Calu3 (cell line): ENCODE data around the gene EIF1. TPM values are rescaled to one million over a fixed set of nuclear protein-coding genes. Genes with fewer than 3 reads are reported as not detected.
"Not testable (repeated sequence)": the region's sequence is repeated elsewhere in the genome, so short reads cannot be mapped to it uniquely, and the experiment has no call there.

Source experiments
- BruUV-seq: library from RNA; stranded (reverse); fragments of 400-500 nt; replicated peaks from 2 replicates; lab custom pipeline; 2021; lab: Mats Ljungman, UMichigan
- CTCF ChIA-PET: fragments of 300-600 bp; sonication (Branson Sonifier 250); formaldehyde crosslinking; loops from one replicate; lab custom pipeline; 2022; ENCODE audit warnings: antibody characterized with exemption; lab: Charles Lee
- DNase-seq: peaks from one replicate; pipeline ENCODE4 v3.0.0; 2022
- H3K27ac Mint-ChIP-seq: one replicate; pipeline ENCODE4 v1.8.0; 2022; ENCODE audit warnings: mixed read lengths; ENCODE audit not compliant: unreplicated experiment
- H3K27me3 Mint-ChIP-seq: one replicate; pipeline ENCODE4 v1.8.0; 2022; ENCODE audit warnings: mixed read lengths; ENCODE audit not compliant: unreplicated experiment
- H3K36me3 Mint-ChIP-seq: one replicate; pipeline ENCODE4 v1.8.0; 2022; ENCODE audit warnings: mild to moderate bottlenecking, moderate library complexity, mixed read lengths; ENCODE audit not compliant: insufficient read depth, unreplicated experiment
- H3K4me1 Mint-ChIP-seq: one replicate; pipeline ENCODE4 v1.8.0; 2022; ENCODE audit warnings: mild to moderate bottlenecking, low read depth, mixed read lengths; ENCODE audit not compliant: unreplicated experiment
- H3K4me3 Mint-ChIP-seq: one replicate; pipeline ENCODE4 v1.8.0; 2022; ENCODE audit warnings: mild to moderate bottlenecking, low read depth, moderate library complexity, mixed read lengths; ENCODE audit not compliant: unreplicated experiment
- H3K9me3 Mint-ChIP-seq: one replicate; pipeline ENCODE4 v1.8.0; 2022; ENCODE audit warnings: low read depth, mixed read lengths; ENCODE audit not compliant: unreplicated experiment
- CTCF ChIP-seq: fragments of 200-600 bp; IDR thresholded peaks from one replicate; pipeline ENCODE4 v1.8.0; 2022; ENCODE audit warnings: antibody characterized with exemption; ENCODE audit not compliant: unreplicated experiment
- intact Hi-C: fragments of 100-400 bp; cut with micrococcal nuclease; formaldehyde crosslinking; loops from one replicate; pipeline ENCODE4 v1.10.0; 2022; ENCODE audit not compliant: unreplicated experiment
- total RNA-seq: library from RNA; stranded (reverse); gene quantifications from 2 replicates; pipeline ENCODE4 v1.2.3, GENCODE V29; 2022

Gene EIF1
- total RNA-seq, 1 experiment from 2014 or later = 937 TPM

GRCh38 chr17:41682631-41683030 is 6.1 kb upstream of the EIF1 start:
- CTCF ChIA-PET = interaction anchor here (1.4 kb wide), 1 partner anchor 17 kb away, joined by 3 read pairs; no protein-coding TSS in a partner anchor
- intact Hi-C loops = no loop called here
- Mint-ChIP-seq H3K4me1 (peaks cover 32% of the 10 kb centered on the region), H3K36me3 (peaks cover 15% of the 10 kb centered on the region), H3K9me3 (peaks cover 2% of the 10 kb centered on the region), H3K4me3 (no peak overlapping the region), H3K27me3 (no peaks in the 10 kb centered on the region), H3K27ac (no peak overlapping the region)
- BruUV-seq = no TSS peak
- no peak for DNase-seq
- no peak for TF ChIP-seq CTCF

GRCh38 chr17:41683441-41684007 is 5.2 kb upstream of the EIF1 start:
- Mint-ChIP-seq H3K27ac (no peak overlapping the region), H3K36me3 (peaks cover 18% of the 10 kb centered on the region), H3K9me3 (peaks cover 2% of the 10 kb centered on the region), H3K27me3 (no peaks in the 10 kb centered on the region), H3K4me1 (peaks cover 30% of the 10 kb centered on the region), H3K4me3 (no peak overlapping the region)
- no peak for TF ChIP-seq CTCF
- BruUV-seq = no TSS peak
- intact Hi-C loops = no loop called here
- DNase-seq = no peak
- CTCF ChIA-PET = no interaction called here

GRCh38 chr17:41684035-41684434 is 4.7 kb upstream of the EIF1 start:
- intact Hi-C loops = no loop called here
- Mint-ChIP-seq H3K36me3 (peaks cover 18% of the 10 kb centered on the region), H3K27ac (no peak overlapping the region), H3K9me3 (peaks cover 2% of the 10 kb centered on the region), H3K4me3 (no peak overlapping the region), H3K27me3 (no peaks in the 10 kb centered on the region), H3K4me1 (peaks cover 25% of the 10 kb centered on the region)
- no TSS peak for BruUV-seq
- CTCF ChIA-PET = no interaction called here
- DNase-seq = no peak
- no peak for TF ChIP-seq CTCF

GRCh38 chr17:41685753-41686152 is 2.9 kb upstream of the EIF1 start:
- H3K9me3 Mint-ChIP-seq, DNase-seq, intact Hi-C loops, H3K4me3 Mint-ChIP-seq, H3K27ac Mint-ChIP-seq, H3K27me3 Mint-ChIP-seq, BruUV-seq: not testable (repeated sequence)
- Mint-ChIP-seq H3K36me3 (peaks cover 32% of the 10 kb centered on the region), H3K4me1 (peaks cover 17% of the 10 kb centered on the region)
- CTCF ChIA-PET = interaction anchor here (0.8 kb wide), 1 partner anchor 14 kb away, joined by 3 read pairs; no protein-coding TSS in a partner anchor

GRCh38 chr17:41686281-41686680 is 2.4 kb upstream of the EIF1 start:
- Mint-ChIP-seq H3K36me3 (peaks cover 37% of the 10 kb centered on the region), H3K9me3 (peaks cover 2% of the 10 kb centered on the region), H3K4me1 (peaks cover 17% of the 10 kb centered on the region), H3K27me3 (no peaks in the 10 kb centered on the region), H3K27ac (no peak overlapping the region), H3K4me3 (no peak overlapping the region)
- CTCF ChIA-PET = interaction anchor here (0.8 kb wide), 1 partner anchor 15 kb away, joined by 3 read pairs; no protein-coding TSS in a partner anchor
- DNase-seq = no peak
- intact Hi-C loops = no loop called here
- no TSS peak for BruUV-seq
- no peak for TF ChIP-seq CTCF
